ENCODE measurements around the gene ANKS1B.
"Not testable (repeated sequence)": the region's sequence is repeated elsewhere in the genome, so short reads cannot be mapped to it uniquely, and the experiment has no call there.

ANKS1B gene

DNA sequence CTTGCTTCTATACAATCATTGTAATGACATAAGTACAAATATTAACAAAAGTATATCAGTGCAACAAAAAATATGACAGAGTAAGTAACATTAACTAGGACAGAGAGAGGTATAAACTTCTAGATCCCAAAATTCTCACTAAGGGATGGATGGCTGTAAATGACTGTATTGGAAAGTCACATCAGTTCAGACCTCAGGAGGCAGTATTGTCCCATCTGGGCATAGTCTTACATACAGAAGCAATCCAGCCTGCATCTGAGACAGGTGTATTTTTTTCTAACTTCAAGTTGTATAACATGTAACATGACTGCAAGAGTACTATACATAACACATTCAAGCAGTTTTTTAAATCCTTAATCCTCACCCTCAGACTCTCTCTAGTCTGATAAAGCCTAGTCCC, 238.2 kb downstream of the ANKS1B start:
- no peak for DNase-seq

GRCh38 chr12:99745895-99746294, 238.8 kb downstream of the ANKS1B start:
- no peak for DNase-seq

- no peak for DNase-seq
These were observed 239.6 kb downstream of the ANKS1B start for GRCh38 chr12:99745121-99745520.

DNA sequence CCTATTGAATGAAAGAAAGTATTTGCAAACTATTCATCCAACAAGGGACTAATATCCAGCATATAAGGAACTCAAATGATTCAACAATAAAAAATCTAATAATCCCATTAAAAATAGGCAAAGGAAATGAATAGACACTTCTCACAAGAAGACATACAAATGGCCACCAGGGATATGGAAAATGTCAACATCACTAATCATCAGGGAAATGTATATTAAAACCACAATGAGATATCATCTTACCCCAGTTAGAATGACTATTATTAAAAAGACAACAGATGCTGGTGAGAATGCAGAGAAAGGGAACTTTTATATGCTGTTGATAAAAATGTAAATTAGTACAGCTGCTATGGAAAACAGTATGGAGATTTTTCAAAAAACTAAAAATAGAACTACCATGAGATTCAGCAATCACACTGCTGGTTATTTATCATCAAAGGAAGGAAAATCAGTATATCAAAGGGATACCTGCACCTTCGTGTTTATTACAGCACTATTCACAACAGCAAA, 247.9 kb downstream of the ANKS1B start:
- no peak for DNase-seq

DNA sequence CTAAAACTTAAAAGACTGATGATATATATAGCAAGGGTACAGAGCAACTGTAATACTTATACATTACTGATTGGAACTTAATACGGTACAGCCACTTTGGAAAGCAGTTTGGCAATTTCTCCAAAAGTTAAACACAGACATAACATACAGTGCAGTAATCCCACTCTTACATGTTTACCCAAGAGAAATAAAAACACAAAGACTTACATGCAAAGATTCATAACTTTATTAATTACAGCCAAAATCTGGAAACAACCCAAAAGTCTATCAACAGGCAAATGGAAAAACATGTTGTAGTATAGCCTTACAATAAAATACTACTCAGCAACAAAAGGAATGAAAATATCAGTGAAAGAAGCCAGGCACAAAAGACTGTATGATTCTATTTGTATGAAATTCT, 252.6 kb downstream of the ANKS1B start:
- DNase-seq, result no peak

DNA sequence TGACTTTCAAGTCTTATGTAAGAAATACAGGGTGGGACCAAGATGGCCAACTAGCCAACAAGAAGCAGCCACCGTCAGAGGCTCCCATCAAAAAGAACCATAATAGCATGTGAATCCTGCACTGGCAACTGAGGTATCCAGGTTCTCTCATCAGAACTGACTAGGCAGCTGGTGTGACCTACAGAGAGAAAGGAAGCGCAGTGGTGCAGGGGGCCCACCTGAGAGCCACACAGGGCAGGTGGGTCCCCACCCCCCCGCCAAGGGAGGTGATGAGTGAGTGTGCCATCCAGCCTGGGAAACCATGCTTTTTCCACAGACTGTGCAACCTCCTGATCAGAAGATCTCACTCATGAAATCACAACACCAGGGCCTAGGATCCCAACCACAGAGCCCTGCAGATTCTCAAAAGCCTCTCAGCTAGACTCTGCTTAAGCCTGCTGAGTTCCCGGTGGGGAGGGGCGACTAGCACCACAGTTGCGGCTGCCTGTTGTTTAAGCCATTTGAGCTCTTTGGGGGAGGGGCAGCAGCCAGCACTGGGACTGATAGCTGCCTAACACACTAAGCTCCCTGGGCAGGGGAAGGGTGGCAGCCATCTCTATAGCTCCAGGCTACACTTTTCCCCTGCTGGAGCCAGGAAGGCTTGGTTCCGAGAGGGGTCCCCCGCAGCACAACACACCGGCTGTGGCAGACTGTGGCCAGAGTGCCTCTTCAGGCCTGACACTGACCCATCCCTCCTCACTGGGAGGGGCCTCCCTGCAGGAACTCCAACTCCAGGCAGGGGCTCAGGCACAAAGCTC, 261.8 kb downstream of the ANKS1B start:
- DNase-seq, result no peak

DNA sequence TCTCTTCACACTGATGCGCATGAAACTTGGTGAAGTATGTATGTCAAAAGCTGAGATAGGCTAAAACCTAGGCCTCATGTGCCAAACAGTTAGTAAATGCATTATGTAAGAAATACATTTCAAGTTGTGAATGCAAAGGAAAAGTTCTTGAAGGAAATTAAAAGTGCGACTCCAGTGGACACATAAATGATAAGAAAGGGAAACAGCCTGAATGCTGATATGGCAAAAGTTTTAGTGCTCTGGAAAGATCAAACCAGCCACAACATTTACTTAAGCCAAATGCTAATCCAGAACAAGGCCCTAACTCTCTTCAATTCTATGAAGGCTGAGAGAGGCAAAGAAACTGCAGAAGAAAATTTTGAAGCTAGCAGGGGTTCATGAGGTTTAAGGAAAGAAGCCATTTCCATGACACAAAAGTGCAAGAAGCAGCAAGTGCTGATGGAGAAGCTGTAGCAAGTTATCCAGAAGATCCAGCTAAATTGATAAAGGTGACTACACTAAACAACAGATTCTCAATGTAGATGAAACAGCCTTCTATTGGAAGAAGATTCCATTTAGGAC, 262.9 kb downstream of the ANKS1B start:
- no peak for DNase-seq

DNA sequence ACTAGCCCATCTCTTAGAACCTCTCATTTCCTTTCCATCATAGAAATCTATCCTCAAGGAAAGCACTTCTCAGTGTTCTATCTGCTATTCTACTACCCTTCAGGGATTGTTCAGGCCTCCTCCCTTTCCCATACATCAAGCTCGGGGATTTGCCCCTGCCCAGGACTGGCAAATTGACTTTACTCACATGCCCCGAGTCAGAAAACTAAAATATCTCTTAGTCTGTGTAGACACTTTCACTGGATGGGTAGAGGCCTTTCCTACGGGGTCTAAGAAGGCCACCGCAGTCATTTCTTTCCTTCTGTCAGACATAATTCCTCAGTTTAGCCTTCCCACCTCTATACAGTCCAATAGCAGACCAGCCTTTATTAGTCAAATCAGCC, 264.7 kb downstream of the ANKS1B start:
- not testable (repeated sequence) for DNase-seq

DNA sequence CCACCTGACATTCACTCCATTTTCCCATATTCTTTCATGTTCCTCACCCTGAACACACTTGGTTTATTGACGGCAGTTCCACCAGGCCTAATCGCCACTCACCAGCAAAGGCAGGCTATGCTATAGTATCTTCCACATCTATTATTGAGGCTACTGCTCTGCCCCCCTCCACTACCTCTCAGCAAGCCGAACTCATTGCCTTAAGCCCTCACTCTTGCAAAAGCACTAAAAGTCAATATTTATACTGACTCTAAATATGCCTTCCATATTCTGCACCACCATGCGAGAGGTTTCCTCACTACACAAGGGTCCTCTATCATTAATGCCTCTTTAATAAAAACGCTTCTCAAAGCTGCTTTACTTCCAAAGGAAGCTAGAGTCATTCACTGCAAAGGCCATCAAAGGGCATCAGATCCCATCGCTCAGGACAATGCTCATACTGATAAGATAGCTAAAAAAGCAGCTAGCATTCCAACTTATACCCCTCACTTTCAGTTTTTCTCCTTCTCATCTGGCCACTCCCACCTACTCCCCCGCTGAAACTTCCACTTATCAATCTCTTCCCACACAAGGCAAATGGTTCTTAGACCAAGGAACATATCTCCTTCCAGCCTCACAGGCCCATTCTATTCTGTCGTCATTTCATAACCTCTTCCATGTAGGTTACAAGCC, 265.2 kb downstream of the ANKS1B start:
- not testable (repeated sequence) for DNase-seq

GRCh38 chr12:99715841-99716510, 268.8 kb downstream of the ANKS1B start:
- not testable (repeated sequence) for DNase-seq

DNA sequence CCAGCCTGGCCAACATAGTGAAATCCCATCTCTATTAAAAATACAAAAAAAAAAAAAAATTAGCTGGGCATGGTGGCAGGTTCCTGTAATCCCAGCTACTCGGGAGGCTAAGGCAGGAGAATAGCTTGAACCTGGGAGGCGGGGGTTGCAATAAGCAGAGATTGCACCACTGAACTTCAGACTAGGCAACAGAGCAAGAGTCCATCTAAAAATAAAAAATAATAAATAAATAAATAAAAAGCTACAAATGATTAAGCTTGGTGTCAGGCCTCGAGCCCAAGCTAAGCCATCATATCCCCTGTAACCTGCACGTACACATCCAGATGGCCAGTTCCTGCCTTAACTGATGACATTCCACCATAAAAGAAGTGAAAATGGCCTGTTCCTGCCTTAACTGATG, 269.8 kb downstream of the ANKS1B start:
- not testable (repeated sequence) for DNase-seq

DNA sequence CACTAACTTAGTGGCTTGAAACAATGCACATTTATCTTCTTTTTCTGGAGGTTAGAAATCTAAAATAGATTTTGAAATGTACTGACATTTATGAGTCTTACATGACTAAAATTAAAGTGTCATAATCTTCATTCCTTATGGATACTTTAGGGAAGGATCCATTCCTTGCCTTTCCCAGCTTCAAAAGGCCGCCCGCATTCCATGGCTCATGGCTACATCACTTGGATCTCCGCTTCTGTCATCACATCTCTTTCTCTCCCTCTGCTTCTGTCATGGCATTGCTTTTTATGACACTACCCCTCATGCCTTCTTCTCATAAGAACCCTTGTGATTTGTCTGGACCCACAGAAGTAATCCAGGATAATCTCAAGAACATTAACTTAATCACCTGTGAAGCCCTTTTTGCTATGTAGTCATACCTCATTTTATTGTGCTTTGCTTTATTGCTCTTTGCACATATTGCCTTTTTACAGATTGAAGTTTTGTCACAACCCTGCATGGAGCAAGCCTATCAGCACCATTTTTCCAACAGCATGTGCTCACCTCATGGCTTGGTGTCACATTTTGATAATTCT, 270.7 kb downstream of the ANKS1B start:
- DNase-seq, result no peak

DNA sequence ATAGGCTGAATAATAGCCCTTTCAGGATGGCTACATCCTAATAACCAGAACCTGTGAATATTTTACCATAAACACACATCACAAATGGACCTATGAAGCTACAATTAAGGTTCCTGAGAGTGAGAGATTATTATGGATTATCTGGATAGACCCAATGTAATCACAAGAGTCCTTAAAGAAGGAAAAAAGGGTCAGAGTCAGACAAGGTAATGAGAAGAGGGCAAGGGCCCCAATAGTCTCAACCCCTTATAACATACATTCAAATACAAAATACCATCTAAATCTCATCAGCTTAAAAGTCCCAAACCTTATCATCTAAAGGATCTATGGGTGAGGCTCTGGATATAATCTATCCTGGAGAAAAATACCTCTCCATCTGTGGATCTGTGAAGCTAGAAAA, 272.5 kb downstream of the ANKS1B start:
- no peak for DNase-seq

DNA sequence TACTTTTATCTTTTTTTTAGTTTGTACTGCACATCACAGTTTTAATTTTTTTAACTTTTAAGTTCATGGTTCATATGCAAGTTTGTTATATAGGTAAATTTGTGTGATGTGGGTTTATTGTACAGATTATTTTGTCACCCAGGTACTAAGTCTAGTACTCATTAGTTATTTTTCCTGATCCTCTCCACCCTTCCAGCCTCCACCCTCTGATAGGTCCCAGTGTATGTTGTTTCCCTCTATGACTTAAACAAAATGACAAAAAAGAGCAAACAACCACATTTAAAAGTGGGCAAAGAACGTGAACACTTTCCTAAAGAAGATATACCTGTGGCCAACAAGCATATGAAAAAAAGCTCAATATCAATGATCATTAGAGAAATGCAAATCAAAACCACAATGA, 273.5 kb downstream of the ANKS1B start:
- DNase-seq, result no peak

DNA sequence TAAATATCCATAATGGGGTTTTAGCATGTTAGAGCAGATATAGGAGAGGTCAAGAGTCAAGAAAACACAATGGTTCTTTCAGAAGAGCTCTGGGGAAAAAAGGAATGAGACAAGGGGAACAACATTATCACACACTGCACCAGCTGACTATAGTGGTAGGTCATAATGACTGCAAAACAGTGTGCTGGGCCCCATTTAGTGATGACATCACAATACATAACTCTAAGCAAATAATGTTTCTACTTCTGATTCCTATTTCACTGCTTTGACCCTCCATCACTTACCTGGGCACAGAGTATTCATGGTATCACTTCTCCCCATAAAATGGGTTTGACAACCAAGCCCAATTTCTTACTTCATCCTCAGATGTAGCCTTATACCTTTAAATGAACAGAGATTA, 275.1 kb downstream of the ANKS1B start:
- DNase-seq, result no peak

DNA sequence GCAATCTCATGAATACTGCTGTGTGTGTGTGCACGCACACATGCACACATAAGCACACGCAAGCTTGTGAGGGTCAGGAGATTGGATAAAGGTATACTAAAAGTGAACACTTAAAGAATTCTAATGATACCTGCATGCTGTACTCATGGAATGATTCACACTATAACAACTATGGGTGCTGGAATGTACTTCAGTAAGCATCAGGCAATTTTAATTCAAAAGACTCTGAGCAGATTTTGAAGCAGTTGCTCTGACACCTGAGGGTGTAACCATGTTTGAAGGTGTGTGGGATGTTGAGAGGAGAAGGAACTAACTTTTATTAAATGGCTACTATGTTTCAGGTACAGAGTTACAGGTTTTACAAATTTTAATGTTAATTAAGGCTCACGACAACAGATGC, 275.6 kb downstream of the ANKS1B start:
- no peak for DNase-seq

DNA sequence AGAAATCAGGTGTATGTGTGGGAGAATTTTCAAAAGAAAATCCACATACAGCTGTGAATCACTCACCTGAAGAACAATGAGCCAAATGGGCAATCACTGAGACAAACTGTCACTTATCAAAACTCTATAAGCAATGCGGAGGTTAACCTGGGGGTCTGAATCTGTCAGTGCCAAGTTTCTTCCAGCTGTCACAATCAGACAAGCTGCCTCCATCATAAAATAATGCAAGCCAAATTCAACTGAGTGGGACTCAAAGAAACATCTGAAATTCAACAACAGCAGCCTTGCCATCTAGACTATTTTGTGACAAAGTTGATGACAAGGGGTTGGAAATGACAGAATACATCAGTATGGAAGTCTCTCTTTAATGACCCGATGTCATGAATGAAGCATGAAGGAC, 276.9 kb downstream of the ANKS1B start:
- DNase-seq, result no peak

GRCh38 chr12:99706736-99707473, 277.8 kb downstream of the ANKS1B start:
- DNase-seq, result no peak

DNA sequence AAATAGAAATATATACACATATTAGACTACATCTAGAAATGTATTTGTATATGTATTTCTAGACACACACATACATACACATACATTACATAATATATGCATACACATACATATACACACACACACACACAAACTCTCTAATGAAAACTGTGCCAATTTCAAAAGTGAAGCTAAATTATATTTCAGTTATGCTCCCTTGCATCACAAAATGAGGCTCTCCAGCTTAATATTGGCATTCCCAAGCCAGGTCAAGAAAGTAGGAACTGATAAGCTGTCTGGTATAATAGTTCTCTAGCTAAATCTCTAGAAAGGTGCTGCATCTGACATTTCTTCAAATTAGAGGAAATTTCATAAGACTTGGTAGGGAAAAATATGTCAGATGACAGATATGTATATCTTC, 280.3 kb downstream of the ANKS1B start:
- no peak for DNase-seq

- no peak for DNase-seq
These were observed 280.7 kb downstream of the ANKS1B start for GRCh38 chr12:99704036-99704435.

- DNase-seq, result no peak
These were observed 284.7 kb downstream of the ANKS1B start for GRCh38 chr12:99700032-99700431.

DNA sequence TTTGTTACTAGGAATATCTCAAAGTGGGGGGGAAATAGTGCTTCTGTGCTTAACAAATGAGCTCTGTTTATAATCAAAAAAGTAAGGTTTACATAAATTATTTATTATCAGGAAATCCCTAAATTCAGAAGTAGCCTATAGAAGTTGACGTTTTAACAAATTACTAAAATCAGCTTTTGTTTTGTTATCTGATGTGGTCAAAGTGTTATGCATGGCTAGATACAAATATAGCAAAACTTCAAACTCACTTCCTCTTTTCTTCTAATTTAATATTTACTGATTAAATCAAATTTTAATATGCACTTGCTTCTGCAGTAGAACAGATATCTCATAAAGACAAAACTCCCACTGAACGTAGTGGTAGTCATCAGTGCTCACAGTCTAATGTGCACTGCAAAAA, 289.7 kb downstream of the ANKS1B start:
- DNase-seq, result no peak
